Effector CD4-positive, alpha-beta T cell (primary cell): Measurements from ENCODE around the gene SLC9A6.
"Not testable (repeated sequence)": the region's sequence is repeated elsewhere in the genome, so short reads cannot be mapped to it uniquely, and the experiment has no call there.

Experiments used
- DNase-seq: peaks from one replicate; pipeline ENCODE4 v3.0.0-alpha.2; 2020

The SLC9A6 gene

GRCh38 chrX:136030303-136031191 lies 45.3 kb downstream of the SLC9A6 start:
- no peak for DNase-seq

GRCh38 chrX:136031626-136032025 lies 46.4 kb downstream of the SLC9A6 start:
- no peak for DNase-seq

GRCh38 chrX:136032370-136032769 lies 47.1 kb downstream of the SLC9A6 start:
- no peak for DNase-seq

GRCh38 chrX:136034668-136035067 lies 49.4 kb downstream of the SLC9A6 start:
- DNase-seq: no peak

- DNase-seq: no peak
Observed at GRCh38 chrX:136035663-136036062, 50.4 kb downstream of the SLC9A6 start.

GRCh38 chrX:136039485-136039884 lies 54.2 kb downstream of the SLC9A6 start:
- no peak for DNase-seq

GRCh38 chrX:136039968-136040367 lies 54.7 kb downstream of the SLC9A6 start:
- no peak for DNase-seq

- no peak for DNase-seq
Observed at GRCh38 chrX:136041254-136041812, 56.1 kb downstream of the SLC9A6 start.

GRCh38 chrX:136045008-136045407 lies 59.8 kb downstream of the SLC9A6 start:
- no peak for DNase-seq

GRCh38 chrX:136046295-136047015 lies 61.2 kb downstream of the SLC9A6 start:
- DNase-seq: no peak

- DNase-seq: no peak
Observed at GRCh38 chrX:136047016-136047642, 61.9 kb downstream of the SLC9A6 start.

GRCh38 chrX:136047969-136048368 lies 62.7 kb downstream of the SLC9A6 start:
- DNase-seq: no peak

GRCh38 chrX:136048446-136048845 lies 63.2 kb downstream of the SLC9A6 start:
- DNase-seq: no peak

GRCh38 chrX:136049608-136050007 lies 64.4 kb downstream of the SLC9A6 start:
- DNase-seq: no peak

GRCh38 chrX:136050875-136051274 lies 65.6 kb downstream of the SLC9A6 start:
- DNase-seq: not testable (repeated sequence)

- no peak for DNase-seq
Observed at GRCh38 chrX:136051611-136052010, 66.4 kb downstream of the SLC9A6 start.

GRCh38 chrX:136055651-136056221 lies 70.5 kb downstream of the SLC9A6 start:
- no peak for DNase-seq

GRCh38 chrX:136057567-136057966 lies 72.3 kb downstream of the SLC9A6 start:
- no peak for DNase-seq

GRCh38 chrX:136059350-136059749 lies 74.1 kb downstream of the SLC9A6 start:
- DNase-seq: no peak

GRCh38 chrX:136061286-136061685 lies 76.1 kb downstream of the SLC9A6 start:
- DNase-seq: no peak

GRCh38 chrX:136061696-136062095 lies 76.5 kb downstream of the SLC9A6 start:
- no peak for DNase-seq

GRCh38 chrX:136063340-136064079 lies 78.3 kb downstream of the SLC9A6 start:
- DNase-seq: no peak
